SK-N-SH (cell line): Measurements from ENCODE around the gene GAGE10. TPM values are rescaled to one million over a fixed set of nuclear protein-coding genes. Genes with fewer than 3 reads are reported as not detected.

Experiments used
- CTCF ChIA-PET: fragments of 300-600, 350-600 bp; formaldehyde crosslinking; extraction: SDS; loops from one replicate; lab custom pipeline; 2021; lab: Yijun Ruan, JAX
- POLR2A ChIA-PET: fragments of 350-600 bp; sonication (Branson Sonifier 250); formaldehyde crosslinking; extraction: SDS; loops from one replicate; lab custom pipeline; 2020; ENCODE audit warnings: antibody characterized with exemption, inconsistent platforms; lab: Yijun Ruan, JAX
- DNase-seq: peaks from one replicate; pipeline ENCODE4 v3.0.0; 2012
- H2AFZ ChIP-seq: fragments of 200-600 bp; sonication (generic); 2 replicates; pipeline ENCODE4 v1.8.1; 2016; ENCODE audit warnings: antibody characterized with exemption, mild to moderate bottlenecking, low read depth
- H3F3A ChIP-seq: fragments of 200-600 bp; sonication (generic); replicated peaks from 2 replicates; pipeline ENCODE3; 2016; ENCODE audit warnings: antibody characterized with exemption, mild to moderate bottlenecking; ENCODE audit not compliant: insufficient read depth
- H3K27ac ChIP-seq, 2 experiments: fragments of 200-500 bp in 1 of 2; fragments of 200-600 bp in 1 of 2; sonication (Bioruptor generic) in 1 of 2; sonication (generic), shearing (Covaris generic) in 1 of 2; 2 replicates each; pipeline versions ENCODE4 v1.5.1 to v1.6.1; 2014 to 2016; ENCODE audit warnings: low read depth in 2 of 2, inconsistent platforms in 1 of 2, low read length in 1 of 2, mild to moderate bottlenecking in 1 of 2, mixed read lengths in 1 of 2
- H3K27me3 ChIP-seq: fragments of 200-600 bp; sonication (generic), shearing (Covaris generic); 2 replicates; pipeline ENCODE4 v1.6.1; 2016; ENCODE audit warnings: mixed run types; ENCODE audit not compliant: insufficient read depth
- H3K36me3 ChIP-seq, 2 experiments: fragments of 200-500 bp in 1 of 2; fragments of 200-600 bp in 1 of 2; sonication (Bioruptor generic) in 1 of 2; sonication (generic) in 1 of 2; replicated peaks in 1 of 2; 2 replicates each; pipeline versions ENCODE3 to v1.5.1; 2014 to 2016; ENCODE audit warnings: low read length in 1 of 2, mild to moderate bottlenecking in 1 of 2; ENCODE audit not compliant: insufficient read depth in 2 of 2, control insufficient read depth in 1 of 2
- H3K4me1 ChIP-seq, 2 experiments: fragments of 200-500 bp in 1 of 2; fragments of 200-600 bp in 1 of 2; sonication (Bioruptor generic) in 1 of 2; sonication (generic), shearing (Covaris generic) in 1 of 2; 2 replicates each; pipeline versions ENCODE4 v1.5.1 to v1.6.1; 2014 to 2016; ENCODE audit warnings: low read depth in 1 of 2, low read length in 1 of 2, mixed run types in 1 of 2; ENCODE audit not compliant: insufficient read depth in 2 of 2, control insufficient read depth in 1 of 2
- H3K4me2 ChIP-seq: fragments of 200-600 bp; sonication (generic), shearing (Covaris generic); 2 replicates; pipeline ENCODE4 v1.6.1; 2017; ENCODE audit warnings: mixed run types
- H3K4me3 ChIP-seq, 2 experiments: fragments of 200-500 bp in 1 of 2; fragments of 200-600 bp in 1 of 2; sonication (Bioruptor generic) in 1 of 2; sonication (generic), shearing (Covaris generic) in 1 of 2; 2 replicates each; pipeline versions ENCODE4 v1.5.1 to v1.8.1; 2014 to 2016; ENCODE audit warnings: low read depth in 2 of 2, inconsistent platforms in 1 of 2, low read length in 1 of 2, mild to moderate bottlenecking in 1 of 2, mixed read lengths in 1 of 2, moderate library complexity in 1 of 2
- H3K79me2 ChIP-seq: fragments of 200-600 bp; sonication (generic); 2 replicates; pipeline ENCODE4 v1.8.1; 2017; ENCODE audit warnings: mild to moderate bottlenecking; ENCODE audit not compliant: insufficient read depth
- H3K9ac ChIP-seq: fragments of 200-600 bp; sonication (generic); 2 replicates; pipeline ENCODE4 v1.6.1; 2017; ENCODE audit warnings: mixed run types
- H3K9me2 ChIP-seq: fragments of 200-600 bp; sonication (generic); 2 replicates; pipeline ENCODE4 v1.6.1; 2017; ENCODE audit warnings: mixed run types
- H3K9me3 ChIP-seq: fragments of 200-600 bp; sonication (generic); 2 replicates; pipeline ENCODE4 v1.6.1; 2017; ENCODE audit warnings: mixed run types, mild to moderate bottlenecking, moderate library complexity
- H4K20me1 ChIP-seq: fragments of 200-600 bp; sonication (generic); 2 replicates; pipeline ENCODE4 v1.6.1; 2017; ENCODE audit warnings: mild to moderate bottlenecking, mixed run types; ENCODE audit not compliant: insufficient read depth
- ELF1 ChIP-seq: IDR thresholded peaks from 2 replicates; pipeline ENCODE4 v1.4.0; 2012
- EP300 ChIP-seq, 2 experiments: IDR thresholded peaks; 2 replicates each; pipeline versions ENCODE4 v1.4.0 to v1.6.1; 2012; ENCODE audit warnings: borderline replicate concordance in 1 of 2, low read depth in 1 of 2, low read length in 1 of 2
- FOXJ3 ChIP-seq: sonication (generic); formaldehyde crosslinking; IDR thresholded peaks from 2 replicates; pipeline ENCODE4 v1.5.1; 2020; ENCODE audit warnings: mild to moderate bottlenecking, missing genetic modification reagents
- IRF3 ChIP-seq: fragments of 150-350 bp; IDR thresholded peaks from 2 replicates; pipeline ENCODE4 v1.6.1; 2016; ENCODE audit warnings: mild to moderate bottlenecking, low read depth, low read length
- MXI1 ChIP-seq: IDR thresholded peaks from 2 replicates; pipeline ENCODE4 v1.6.1; 2012; ENCODE audit warnings: mild to moderate bottlenecking, low read depth, low read length, improper control_type of control experiment
- REST ChIP-seq: IDR thresholded peaks from 2 replicates; pipeline ENCODE4 v1.6.1; 2012; ENCODE audit warnings: mild to moderate bottlenecking, low read depth, low read length, moderate library complexity
- WGBS: methylation state at CpG from one replicate; pipeline ENCODE4 v1.1.6; 2017; ENCODE audit warnings: low lambda C conversion rate; 5-methylcytosine and 5-hydroxymethylcytosine counted together
- polyA plus RNA-seq, 3 experiments: library from polyadenylated mRNA; depleted of rRNA; stranded (reverse); fragments of >200 nt; gene quantifications; 2 replicates each; pipeline ENCODE4 v1.2.3, GENCODE V29; 2012
- TF ChIP-seq, protein P1 (sequence below): fragments of 150-350 bp; IDR thresholded peaks from 2 replicates; pipeline ENCODE4 v1.6.1; 2017; ENCODE audit warnings: antibody characterized with exemption, low read length, low read depth, borderline replicate concordance
- TF ChIP-seq, protein P2 (sequence below): IDR thresholded peaks from 2 replicates; pipeline ENCODE4 v1.4.0; 2012; ENCODE audit warnings: low read depth, borderline replicate concordance

The GAGE10 gene
- polyA plus RNA-seq, 1 of the 3 experiments (the other 2 are of a cell fraction) = not detected

DNA sequence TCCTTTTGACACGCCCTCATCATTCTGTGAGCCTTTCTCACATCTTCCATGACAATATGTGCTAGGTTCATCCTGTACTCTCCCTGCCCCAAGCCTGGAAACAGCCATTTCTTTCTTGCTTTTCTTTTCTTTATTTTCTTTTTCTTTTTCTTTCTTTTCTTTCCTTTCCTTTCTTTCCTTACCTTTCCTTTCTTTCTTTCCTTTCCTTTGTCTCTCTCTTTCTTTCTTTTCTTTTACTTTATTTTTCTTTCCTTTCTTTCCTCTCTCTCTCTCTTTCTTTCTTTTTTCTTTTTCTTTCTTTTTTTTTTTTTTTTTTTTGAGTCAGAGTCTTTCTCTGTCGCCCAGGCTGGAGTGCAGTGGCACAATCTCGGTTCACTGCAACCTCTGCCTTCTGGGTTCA is 19.2 kb upstream of the GAGE10 start:
- Histone ChIP-seq H3K4me1 (no peaks in the 10 kb centered on the region; a peak in 1 of 4 replicates), H3K9ac (no peak overlapping the region), H3K4me2 (no peak overlapping the region), H3K9me3 (no peaks in the 10 kb centered on the region), H3K9me2 (no peaks in the 10 kb centered on the region), H3F3A (no peaks in the 10 kb centered on the region), H2AFZ (no peak overlapping the region), H3K27me3 (no peaks in the 10 kb centered on the region; the same call in 1 of the 2 replicates), H3K36me3 (no peaks in the 10 kb centered on the region), H3K79me2 (no peaks in the 10 kb centered on the region), H4K20me1 (no peaks in the 10 kb centered on the region), H3K27ac (no peak overlapping the region), H3K4me3 (no peak overlapping the region)
- TF ChIP-seq FOXJ3 = no peak
- no peak for TF ChIP-seq EP300 (IDR thresholded peaks at IDR 0.05; ENCODE audit: borderline replicate concordance in 1 of 2, low read depth in 1 of 2, low read length in 1 of 2)
- TF ChIP-seq, protein P1, sequence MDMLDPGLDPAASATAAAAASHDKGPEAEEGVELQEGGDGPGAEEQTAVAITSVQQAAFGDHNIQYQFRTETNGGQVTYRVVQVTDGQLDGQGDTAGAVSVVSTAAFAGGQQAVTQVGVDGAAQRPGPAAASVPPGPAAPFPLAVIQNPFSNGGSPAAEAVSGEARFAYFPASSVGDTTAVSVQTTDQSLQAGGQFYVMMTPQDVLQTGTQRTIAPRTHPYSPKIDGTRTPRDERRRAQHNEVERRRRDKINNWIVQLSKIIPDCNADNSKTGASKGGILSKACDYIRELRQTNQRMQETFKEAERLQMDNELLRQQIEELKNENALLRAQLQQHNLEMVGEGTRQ = no peak
- TF ChIP-seq, protein P2, sequence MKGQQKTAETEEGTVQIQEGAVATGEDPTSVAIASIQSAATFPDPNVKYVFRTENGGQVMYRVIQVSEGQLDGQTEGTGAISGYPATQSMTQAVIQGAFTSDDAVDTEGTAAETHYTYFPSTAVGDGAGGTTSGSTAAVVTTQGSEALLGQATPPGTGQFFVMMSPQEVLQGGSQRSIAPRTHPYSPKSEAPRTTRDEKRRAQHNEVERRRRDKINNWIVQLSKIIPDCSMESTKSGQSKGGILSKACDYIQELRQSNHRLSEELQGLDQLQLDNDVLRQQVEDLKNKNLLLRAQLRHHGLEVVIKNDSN = no peak
- no peak for TF ChIP-seq REST
- TF ChIP-seq MXI1 = no peak
- DNase-seq = no peak
- ChIA-PET POLR2A (no interaction called here), CTCF (interaction anchor here (1.4 kb wide), 1 partner anchor 9 kb away, joined by 3 read pairs; no protein-coding TSS in a partner anchor)
- 55% methylated on average over 3 of the region's 3 CpGs for WGBS

- ChIA-PET CTCF (interaction anchor here (2.2 kb wide), 1 partner anchor 468 kb away, joined by 6 read pairs; no protein-coding TSS in a partner anchor), POLR2A (interaction anchor here (0.5 kb wide), 1 partner anchor 21 kb away, joined by 3 read pairs; no protein-coding TSS in a partner anchor)
- Histone ChIP-seq H3K4me1 (no peaks in the 10 kb centered on the region; a peak in 1 of 4 replicates), H3F3A (no peaks in the 10 kb centered on the region), H3K9ac (no peak overlapping the region), H2AFZ (no peak overlapping the region), H3K27ac (no peak overlapping the region), H4K20me1 (no peaks in the 10 kb centered on the region), H3K36me3 (no peaks in the 10 kb centered on the region), H3K9me3 (no peaks in the 10 kb centered on the region), H3K79me2 (no peaks in the 10 kb centered on the region), H3K4me2 (no peak overlapping the region), H3K9me2 (no peaks in the 10 kb centered on the region), H3K4me3 (no peak overlapping the region), H3K27me3 (peaks cover 4% of the 10 kb centered on the region; the same call in 1 of the 2 replicates)
- no peak for TF ChIP-seq ELF1
- no peak for TF ChIP-seq REST
- no peak for TF ChIP-seq IRF3
- no peak for TF ChIP-seq EP300 (IDR thresholded peaks at IDR 0.05; ENCODE audit: borderline replicate concordance in 1 of 2, low read depth in 1 of 2, low read length in 1 of 2)
- DNase-seq = no peak
- 50% methylated on average over 18 of the region's 18 CpGs for WGBS
Measured at GRCh38 chrX:49286136-49286535, 17.3 kb upstream of the GAGE10 start.
